Loucy (cell line): ENCODE results near the gene GLT1D1.

Source experiments
- EZH2phosphoT487 ChIP-seq: fragments of 200-600 bp; IDR thresholded peaks from 2 replicates; pipeline ENCODE4 v1.6.1; 2018; ENCODE audit warnings: antibody characterized with exemption, mild to moderate bottlenecking, moderate library complexity, borderline replicate concordance
- TF ChIP-seq, protein P1 (sequence below): fragments of 200-600 bp; sonication (generic); conservative IDR thresholded peaks from 2 replicates; pipeline ENCODE4 v1.5.1; 2014; ENCODE audit warnings: mild to moderate bottlenecking, antibody characterized with exemption, low read length

GRCh38 chr12:128980623-128981022 lies 127.3 kb downstream of the GLT1D1 start:
- TF ChIP-seq, protein P1, sequence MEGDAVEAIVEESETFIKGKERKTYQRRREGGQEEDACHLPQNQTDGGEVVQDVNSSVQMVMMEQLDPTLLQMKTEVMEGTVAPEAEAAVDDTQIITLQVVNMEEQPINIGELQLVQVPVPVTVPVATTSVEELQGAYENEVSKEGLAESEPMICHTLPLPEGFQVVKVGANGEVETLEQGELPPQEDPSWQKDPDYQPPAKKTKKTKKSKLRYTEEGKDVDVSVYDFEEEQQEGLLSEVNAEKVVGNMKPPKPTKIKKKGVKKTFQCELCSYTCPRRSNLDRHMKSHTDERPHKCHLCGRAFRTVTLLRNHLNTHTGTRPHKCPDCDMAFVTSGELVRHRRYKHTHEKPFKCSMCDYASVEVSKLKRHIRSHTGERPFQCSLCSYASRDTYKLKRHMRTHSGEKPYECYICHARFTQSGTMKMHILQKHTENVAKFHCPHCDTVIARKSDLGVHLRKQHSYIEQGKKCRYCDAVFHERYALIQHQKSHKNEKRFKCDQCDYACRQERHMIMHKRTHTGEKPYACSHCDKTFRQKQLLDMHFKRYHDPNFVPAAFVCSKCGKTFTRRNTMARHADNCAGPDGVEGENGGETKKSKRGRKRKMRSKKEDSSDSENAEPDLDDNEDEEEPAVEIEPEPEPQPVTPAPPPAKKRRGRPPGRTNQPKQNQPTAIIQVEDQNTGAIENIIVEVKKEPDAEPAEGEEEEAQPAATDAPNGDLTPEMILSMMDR = no peak
- no peak for TF ChIP-seq EZH2phosphoT487
